GM18867 (cell line): Measurements from ENCODE around the gene ATP6V1A.

Experiments
- ATAC-seq: cut with Tn5 transposase; IDR thresholded peaks from one replicate; pipeline ENCODE4 v1.9.1; 2021; ENCODE audit warnings: mild to moderate bottlenecking, moderate library complexity; ENCODE audit not compliant: unreplicated experiment

Gene ATP6V1A

DNA sequence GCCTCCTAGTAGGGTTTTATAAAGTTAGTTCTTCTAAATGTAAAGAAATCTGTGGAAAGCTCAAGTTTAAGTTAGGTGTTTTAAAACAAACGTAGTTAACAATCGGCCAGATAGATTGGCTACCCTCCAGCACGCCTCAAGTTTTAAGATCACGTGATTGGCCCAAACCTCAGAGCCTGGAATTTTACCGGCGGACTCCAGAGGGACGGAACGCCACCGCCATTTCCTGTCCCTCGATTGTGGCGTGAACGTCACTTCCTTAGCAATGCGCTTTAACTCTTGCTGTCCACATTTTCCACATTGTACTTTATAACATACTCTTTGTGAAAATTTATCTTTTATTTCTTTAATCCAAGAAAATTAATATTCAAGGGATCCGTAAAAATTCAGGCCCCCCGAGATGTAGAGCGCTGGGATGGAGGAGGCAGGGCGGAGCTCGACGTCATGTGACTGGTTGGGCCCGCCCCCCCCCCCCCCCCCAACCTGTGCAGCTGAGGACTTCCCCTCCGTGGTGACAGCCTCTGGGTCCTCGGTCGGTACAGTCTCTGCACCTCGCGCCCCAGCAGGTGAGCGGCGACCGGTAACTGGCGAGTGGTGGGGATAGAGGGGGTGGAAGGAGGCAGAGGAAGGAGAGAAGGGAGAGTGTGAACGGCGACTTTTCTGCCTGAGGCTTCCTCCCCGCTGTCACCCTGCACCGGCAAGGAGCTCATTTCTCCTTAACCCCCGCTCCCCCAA, at the start of gene ATP6V1A:
Gene ATP6V1A, plus strand, starts transcription at position 488 of the 735 bp plus-strand sequence. CDS start 31,719 bp downstream, outside the sequence.
- ATAC-seq, result peak; percentile 49

DNA sequence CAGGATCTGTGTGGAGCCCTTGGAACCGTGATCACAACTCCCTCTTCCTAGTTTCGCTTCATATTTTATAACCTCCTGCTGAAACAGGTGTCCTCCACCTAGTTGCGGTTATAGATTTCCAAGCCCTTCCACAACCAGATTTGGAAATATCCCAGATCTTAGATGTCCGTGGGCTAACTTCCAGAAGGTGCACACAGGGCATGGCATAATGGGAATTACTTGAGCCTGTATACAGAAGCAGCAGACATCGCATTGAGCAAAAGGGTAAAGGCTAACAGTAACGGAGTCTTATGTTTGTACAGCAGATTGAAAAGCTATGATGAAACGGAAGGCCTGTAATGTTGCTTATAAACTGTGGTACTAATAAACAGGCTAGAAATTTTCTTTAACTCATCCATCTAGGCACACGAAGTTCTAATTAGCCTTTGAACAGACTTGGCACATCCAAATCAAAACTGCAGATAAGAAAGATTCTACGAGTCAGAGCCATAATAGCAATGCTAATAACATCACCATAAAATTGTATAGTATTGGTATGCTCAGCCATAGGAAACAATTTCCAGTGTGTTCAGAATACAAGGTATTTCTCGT, 49.2 kb upstream of the ATP6V1A start:
- ATAC-seq, result no peak

DNA sequence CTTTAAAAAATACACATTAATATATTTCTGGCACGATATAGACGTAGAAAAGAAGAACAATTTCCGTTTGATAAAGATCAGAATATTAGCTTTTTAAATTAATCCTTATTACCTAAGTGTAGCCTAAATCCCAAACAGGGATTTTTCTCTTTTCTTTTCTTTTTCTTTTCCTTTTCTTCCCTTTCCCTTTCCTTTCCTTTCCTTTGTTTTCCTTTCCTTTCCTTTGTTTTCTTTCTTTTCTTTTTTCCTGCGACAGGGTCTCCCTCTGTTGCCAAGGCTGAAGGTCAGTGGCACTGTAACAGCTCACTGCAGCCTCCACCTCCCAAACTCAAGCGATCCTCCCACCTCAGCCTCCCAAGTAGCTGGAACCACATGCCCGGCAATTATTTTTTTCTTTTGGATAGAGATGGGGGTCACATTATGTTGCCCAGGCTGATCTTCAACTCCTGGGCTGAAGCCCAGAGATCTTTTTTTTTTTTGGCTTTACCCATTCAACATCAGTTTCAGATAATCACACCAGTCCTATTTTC, 48.6 kb upstream of the ATP6V1A start:
- no peak for ATAC-seq

DNA sequence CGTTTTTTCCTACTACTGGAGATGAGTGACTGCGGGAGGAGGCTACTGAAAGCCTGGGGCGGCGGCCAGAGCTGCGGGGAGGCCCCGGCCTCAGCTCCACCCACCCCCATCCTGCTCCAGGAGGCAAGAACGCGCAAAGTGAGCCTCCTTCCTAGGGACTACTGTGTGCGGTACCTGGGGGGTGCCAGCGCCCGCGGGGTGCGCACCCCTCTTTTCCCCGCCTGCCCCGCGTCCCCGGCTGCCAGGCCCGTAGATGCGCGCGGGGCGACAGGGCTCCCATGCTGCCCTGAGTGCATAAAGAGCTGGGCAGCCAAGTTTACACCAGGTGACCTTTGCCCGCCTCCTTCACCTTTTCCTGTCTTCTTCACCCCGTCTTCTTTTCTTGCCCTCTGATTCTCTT, 47.9 kb upstream of the ATP6V1A start:
- no peak for ATAC-seq

DNA sequence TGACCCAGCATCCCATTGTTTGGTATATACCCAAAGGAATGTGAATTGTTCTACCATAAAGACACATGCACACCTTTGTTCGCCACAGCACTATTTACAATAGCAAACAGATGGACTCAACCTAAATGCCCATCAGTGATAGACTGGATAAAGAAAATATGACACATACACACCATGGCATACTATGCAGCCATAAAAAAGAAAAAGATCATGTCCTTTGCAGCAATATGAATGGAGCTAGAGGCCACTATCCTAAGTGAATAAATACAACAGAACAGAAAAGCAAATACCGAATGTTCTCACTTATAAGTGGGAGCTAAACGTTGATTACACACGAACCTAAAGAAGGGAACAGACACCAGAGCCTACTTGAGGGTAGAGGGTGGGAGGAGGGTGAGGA, 39.0 kb upstream of the ATP6V1A start:
- no peak for ATAC-seq

DNA sequence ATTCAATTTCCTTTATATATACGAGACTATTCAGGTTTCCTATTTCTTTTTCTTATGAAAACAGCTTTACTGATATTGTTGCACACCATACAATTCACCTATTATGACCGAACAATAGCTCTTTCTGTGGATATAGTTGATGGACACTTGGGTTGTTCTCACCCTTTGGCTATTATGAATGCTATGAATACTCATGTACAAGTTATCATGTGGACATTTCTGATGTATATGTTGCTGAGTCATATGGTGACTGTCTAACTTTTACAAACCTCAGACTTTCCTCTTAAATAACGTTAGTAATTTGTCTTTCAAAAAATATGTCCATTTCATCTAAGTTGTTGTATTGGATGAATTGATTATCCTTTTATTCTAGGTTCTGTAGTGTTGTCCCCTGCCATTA, 34.7 kb upstream of the ATP6V1A start:
- no peak for ATAC-seq

DNA sequence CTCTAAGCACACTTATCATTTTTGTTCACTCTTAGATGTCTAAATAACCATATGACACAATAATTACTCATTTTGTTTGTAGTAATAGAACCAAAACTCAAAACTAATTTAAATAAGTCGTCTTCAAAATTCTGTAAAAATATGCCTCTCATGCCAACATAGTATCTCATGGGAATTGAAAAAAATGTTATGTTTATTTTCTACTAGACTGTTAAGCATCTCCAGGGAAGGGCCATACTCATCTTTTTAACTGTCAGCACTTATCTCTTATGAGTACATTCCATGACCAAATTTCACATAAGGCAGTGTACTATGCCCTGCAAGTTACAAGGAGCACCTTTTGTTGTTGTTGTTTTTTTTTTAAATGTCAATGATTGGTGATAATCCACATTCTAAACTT, 32.1 kb upstream of the ATP6V1A start:
- no peak for ATAC-seq

DNA sequence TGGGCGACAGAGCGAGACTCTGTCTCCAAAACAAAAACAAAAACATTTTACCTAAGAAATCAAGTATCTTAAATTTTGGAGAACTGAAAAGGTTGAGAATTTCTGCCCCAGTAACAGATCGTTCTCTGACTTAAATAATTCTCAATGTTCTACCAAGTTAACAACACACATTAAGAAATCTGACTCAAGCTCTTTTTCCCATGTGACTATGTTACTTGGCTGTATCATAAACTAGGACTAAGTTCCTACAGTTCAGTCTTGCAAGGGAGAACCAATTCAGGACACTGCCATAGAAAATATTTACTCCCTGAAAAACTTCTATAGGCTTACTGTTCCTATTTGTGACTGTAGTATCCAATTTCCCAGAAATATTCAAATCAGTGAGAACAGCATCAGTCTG, 29.5 kb upstream of the ATP6V1A start:
- ATAC-seq, result no peak

DNA sequence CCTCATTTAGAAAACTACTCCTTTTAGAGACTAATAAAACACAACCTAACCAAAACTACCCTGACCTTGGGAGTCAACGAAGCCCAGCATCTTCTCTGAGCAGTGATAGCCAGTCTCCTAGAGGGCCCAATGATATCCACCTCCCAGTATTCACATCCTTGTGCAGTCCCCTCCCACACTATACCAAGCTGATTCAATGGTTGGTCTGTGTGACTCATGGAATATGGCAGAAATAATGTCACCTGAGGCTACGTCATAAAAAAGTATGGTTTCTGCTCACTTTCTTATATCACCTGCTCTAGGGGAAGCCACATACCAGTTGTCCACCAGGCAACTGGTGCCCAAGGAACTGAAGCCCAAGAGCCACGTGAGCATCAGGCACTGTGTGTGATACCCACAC, 29.0 kb upstream of the ATP6V1A start:
- ATAC-seq, result no peak

DNA sequence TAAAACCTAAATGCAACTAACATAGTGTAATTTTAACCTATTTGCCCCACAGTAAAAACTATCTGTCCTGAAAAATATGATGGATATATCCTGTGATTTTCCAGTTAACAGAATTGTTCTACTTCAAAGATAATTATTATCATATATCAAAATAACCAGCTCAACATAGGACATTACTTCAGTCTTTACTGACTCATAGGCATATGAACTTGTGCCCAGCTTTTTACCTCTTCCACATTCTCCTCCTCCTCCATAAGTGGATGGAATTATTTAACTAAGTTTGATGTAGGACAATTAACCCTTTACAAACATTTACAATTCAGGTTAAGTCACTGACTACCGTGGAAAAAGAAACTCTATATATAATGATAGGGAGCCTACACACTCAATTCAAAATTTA, 27.5 kb upstream of the ATP6V1A start:
- ATAC-seq, result no peak

DNA sequence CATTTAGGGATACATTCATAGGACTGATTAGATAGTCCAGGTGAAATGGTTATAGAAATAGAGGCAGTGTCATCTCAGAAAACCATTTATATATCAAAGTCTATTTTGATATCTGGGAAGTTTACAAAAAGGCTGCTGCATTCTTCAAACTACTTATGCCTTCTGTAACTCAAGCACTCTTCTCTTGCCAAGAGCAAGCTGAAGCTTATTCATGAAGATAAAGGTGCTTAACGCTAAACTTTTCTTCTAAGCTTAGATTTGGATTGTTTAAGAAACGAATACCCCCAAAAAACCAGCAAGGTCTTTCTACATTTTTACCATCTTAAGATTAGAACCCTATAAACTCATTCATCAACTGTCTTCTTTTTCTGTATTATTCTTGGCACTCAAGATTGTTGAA, 27.1 kb upstream of the ATP6V1A start:
- ATAC-seq, result no peak

DNA sequence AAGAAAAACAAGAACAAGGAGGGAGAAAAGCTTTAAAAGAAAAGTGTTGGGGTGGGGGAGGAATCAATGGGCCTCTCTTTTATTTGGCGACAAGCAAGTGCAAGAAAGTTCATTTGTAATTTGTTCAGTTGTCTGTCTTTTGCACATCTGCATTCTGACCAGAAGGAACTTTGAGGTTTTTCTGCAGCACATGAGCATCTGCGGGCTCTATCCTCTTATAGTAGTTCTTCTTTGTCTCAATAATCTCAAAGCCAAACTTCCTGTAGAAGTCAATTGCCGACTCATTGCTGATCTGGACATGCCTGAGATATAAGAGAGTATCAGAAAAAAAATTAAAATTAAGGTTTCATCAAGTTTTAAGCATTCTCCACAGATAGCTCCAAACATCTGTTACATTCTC, 25.2 kb upstream of the ATP6V1A start:
- ATAC-seq, result no peak

DNA sequence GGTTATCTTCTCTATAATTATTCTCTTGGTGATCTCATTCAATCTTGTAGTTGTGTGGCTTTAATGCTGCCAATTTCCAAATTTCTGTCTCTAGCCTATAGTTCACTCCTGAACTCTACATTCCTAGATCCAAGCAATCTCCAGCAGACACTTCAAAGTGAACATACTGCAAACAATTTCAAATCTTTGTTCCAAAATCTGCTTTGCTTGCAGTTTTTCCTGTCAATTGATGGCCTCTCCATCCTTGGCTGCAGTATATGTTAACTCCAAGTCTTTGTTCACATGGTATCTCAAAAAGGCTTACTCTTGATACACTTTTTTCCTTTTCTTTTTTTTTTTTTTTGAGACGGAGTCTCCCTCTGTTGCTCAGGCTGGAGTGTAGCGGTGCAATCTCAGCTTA, 18.2 kb upstream of the ATP6V1A start:
- ATAC-seq, result no peak

DNA sequence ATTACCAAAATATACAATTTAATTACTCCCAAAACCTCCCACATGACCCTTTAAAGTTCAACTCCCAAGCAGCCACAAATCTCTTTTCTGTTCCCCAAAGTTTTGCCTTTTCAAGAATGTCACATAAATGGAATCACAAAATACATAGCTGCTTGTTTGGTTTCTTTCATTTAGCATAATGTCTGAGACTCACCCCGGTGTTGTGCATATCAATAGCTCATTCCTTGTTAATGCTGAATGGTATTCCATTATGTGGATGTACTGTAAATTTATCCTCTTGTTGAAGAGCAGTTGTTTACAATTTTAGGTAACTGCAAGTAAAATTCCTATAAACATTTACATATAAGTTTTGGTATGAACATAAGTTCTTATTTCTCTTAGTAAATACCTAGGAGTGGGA, 16.3 kb upstream of the ATP6V1A start:
- no peak for ATAC-seq

DNA sequence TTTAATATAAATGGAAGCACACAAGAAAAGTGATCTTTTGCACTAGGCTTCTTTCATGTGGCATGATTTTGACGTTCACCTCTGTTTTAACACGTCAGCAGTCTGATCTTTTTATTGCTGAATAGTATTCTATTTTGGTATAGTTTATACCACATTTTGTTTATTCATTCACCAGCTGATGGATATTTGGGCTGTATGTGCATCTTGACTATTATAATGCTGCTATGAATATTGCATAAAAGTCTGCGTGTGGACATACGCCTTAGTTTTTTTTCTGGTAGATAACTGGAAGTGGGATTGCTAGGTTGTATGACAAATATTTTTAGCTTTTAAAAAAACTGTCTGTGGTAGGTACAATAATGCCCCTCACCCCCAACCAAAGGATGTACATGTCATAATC, 15.1 kb upstream of the ATP6V1A start:
- ATAC-seq, result no peak

DNA sequence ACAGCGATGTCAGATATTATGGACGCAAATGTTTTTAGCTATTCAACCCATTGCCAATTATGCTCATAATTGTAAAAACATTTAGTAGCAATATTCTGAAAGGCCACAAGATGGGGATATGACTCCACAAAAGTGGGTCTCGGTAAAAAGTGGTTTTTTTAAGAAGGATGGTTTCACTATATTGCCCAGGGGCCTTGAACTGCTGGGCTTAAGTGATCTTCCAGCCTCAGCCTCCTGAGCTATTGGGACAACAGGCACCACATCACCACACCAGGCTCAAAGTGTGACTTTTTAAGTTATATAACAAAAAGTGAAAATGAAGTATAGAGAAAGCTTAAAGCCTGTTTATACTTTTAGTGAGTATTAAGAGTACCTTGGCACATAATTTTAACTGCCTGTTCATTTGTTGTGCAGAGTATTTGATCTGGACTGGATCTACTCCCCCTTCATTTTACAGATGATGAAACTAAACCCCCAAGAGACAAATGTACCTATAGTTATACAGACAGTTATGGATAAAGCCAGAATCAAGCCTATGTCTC, 10.2 kb upstream of the ATP6V1A start:
- peak; percentile 69 for ATAC-seq

DNA sequence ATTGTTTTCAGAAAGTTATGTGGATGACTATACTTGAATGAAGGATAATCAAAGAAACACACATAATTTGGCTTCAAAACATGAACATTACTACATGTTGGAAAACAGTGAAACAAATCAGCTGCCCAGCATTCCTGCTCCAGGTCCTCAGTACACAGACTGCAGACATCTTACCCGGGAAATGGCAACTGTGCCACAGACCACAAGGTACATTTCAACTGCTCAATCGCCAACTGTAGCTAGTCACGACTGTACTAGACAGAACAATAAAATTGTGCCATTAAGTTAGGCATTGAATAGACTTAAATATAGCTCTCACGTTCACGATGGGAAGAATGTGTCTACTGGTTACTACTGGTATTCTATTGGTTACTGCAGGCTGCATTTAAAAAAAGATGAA, 5.7 kb upstream of the ATP6V1A start:
- ATAC-seq, result no peak

DNA sequence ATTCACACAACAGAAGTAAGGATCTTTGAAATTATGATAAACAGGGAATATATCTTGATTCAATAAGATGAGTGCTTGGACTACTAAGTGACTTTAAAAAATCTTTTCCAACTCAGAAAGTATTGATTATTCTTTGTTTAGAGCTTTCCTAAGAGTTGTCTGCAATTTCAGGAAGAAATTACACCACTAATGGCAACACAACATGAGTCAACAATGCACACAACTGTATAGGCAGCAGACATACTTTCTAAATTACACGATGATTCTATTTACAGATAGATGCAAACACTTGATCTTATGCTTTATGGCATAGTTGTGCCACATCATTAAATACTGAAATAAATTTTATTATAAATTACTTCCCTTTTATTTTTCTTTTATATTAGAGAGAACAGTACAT, 5.2 kb upstream of the ATP6V1A start:
- no peak for ATAC-seq

DNA sequence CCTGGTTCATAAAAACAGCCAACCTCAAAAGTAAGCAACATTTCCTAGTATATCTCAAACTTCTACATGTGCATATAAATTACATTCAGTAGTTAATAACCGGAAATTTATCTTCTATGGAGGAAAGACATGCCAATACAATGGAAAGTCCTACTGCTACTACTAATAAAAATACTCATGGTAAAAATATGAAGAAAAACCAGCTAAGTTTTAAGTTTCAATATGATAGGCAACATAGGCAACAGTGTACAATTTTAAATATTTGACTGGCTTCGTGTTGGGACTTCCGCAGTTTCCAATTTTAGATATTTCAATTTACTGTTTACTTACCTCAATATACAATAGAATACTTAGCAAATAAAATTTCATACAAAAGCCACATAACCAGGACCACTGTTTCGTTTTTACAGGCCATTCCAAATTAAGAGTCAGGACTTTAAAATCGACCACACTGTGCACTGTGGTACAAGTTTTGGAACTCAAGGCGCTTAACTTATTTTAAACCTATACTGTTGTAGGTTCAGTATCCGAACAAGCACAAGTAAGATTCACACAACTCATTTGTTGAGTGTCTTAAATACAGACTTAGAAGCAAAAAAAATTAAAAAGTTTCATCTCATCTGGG, 3.7 kb upstream of the ATP6V1A start:
- no peak for ATAC-seq

DNA sequence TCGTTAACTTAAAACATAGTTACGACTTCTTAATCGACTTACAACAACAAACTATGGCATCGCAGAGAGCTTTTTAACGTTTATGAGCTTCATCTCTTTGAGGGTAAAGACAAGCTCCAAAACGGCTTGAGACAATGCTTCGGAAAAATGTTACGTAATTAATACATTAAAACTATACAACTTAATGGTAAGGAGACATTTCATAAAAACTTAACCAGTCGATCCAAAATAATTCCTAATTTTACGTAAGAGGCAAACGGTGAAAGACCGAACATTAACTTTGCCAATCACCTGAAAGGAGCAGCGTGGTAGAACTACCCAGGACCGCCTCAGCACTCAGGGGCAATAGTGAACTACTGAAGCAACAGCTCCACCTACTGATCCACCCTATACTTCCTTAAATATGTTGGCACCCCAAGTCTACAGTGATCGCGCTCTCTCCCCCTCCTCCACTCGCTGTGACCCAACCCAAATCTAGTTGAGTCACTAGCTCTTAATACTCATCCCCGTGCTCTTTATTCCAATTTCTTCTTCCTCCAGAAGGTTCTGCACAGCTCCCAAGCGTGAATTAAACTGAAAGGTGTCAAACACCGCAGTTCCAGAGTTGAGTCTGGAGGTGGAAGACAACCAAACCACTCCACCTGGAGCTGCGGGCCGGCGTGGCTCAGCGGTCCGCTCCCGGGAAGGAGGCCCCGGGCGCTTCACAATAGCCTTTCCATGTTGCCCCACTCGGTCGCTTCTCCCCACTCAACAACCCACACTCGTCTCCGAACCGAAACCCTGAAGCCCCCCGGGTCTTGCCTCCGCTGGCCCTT, 1.7 kb upstream of the ATP6V1A start:
- ATAC-seq, result peak; percentile 52
